Omental fat pad (tissue), 4 donors: ENCODE measurements around the gene MFNG. TPM values are rescaled to one million over a fixed set of nuclear protein-coding genes. Genes with fewer than 3 reads are reported as not detected.

Experiments used
- ATAC-seq: fragments of 150-250 bp; one replicate; pipeline ENCODE4 v1.9.1; 2016; ENCODE audit warnings: mild to moderate bottlenecking, moderate library complexity; ENCODE audit not compliant: low FRiP score
- DNase-seq: peaks from one replicate; pipeline ENCODE4 v3.0.0-alpha.2; 2019; ENCODE audit warnings: low spot score
- total RNA-seq, 4 donors: library from RNA; depleted of rRNA; stranded (reverse); fragments of >200 nt; gene quantifications; one replicate each; pipeline ENCODE4 v1.1.0, GENCODE V29; 2016
- TF ChIP-seq, protein P1 (sequence below), 3 donors: fragments of 450-650 bp; IDR thresholded peaks; one replicate each; pipeline ENCODE4 v1.5.1; 2016 to 2017; ENCODE audit warnings: antibody characterized with exemption in 3 of 3, mild to moderate bottlenecking in 3 of 3, moderate library complexity in 2 of 3

Gene MFNG
- total RNA-seq, 4 donors from 2014 or later = 16.0 to 64.2 (median 35.7) TPM

- DNase-seq (no peak), ATAC-seq (no peak)
- TF ChIP-seq, protein P1, sequence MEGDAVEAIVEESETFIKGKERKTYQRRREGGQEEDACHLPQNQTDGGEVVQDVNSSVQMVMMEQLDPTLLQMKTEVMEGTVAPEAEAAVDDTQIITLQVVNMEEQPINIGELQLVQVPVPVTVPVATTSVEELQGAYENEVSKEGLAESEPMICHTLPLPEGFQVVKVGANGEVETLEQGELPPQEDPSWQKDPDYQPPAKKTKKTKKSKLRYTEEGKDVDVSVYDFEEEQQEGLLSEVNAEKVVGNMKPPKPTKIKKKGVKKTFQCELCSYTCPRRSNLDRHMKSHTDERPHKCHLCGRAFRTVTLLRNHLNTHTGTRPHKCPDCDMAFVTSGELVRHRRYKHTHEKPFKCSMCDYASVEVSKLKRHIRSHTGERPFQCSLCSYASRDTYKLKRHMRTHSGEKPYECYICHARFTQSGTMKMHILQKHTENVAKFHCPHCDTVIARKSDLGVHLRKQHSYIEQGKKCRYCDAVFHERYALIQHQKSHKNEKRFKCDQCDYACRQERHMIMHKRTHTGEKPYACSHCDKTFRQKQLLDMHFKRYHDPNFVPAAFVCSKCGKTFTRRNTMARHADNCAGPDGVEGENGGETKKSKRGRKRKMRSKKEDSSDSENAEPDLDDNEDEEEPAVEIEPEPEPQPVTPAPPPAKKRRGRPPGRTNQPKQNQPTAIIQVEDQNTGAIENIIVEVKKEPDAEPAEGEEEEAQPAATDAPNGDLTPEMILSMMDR (IDR thresholded peaks at IDR 0.05) = no peak
Observed at GRCh38 chr22:37443977-37444376, 42.2 kb downstream of the MFNG start.

GRCh38 chr22:37443086-37443485 is 43.1 kb downstream of the MFNG start:
- TF ChIP-seq, protein P1 (IDR thresholded peaks at IDR 0.05) = no peak
- no peak for ATAC-seq
- DNase-seq = no peak

- DNase-seq (no peak), ATAC-seq (no peak)
- TF ChIP-seq, protein P1 (IDR thresholded peaks at IDR 0.05) = no peak
Observed at GRCh38 chr22:37442537-37442936, 43.6 kb downstream of the MFNG start.

GRCh38 chr22:37442135-37442534 is 44.0 kb downstream of the MFNG start:
- TF ChIP-seq, protein P1 (IDR thresholded peaks at IDR 0.05) = no peak
- DNase-seq (no peak), ATAC-seq (no peak)

- DNase-seq (no peak), ATAC-seq (no peak)
- TF ChIP-seq, protein P1 (IDR thresholded peaks at IDR 0.05) = no peak
Observed at GRCh38 chr22:37440875-37441274, 45.3 kb downstream of the MFNG start.

- DNase-seq (no peak), ATAC-seq (no peak)
- TF ChIP-seq, protein P1 (IDR thresholded peaks at IDR 0.05) = no peak
Observed at GRCh38 chr22:37439347-37439746, 46.8 kb downstream of the MFNG start.

- TF ChIP-seq, protein P1 (IDR thresholded peaks at IDR 0.05) = no peak
- no peak for ATAC-seq
- DNase-seq = no peak
Observed at GRCh38 chr22:37435970-37436603, 50.1 kb downstream of the MFNG start.
